DOHH2 (cell line): Measurements from ENCODE around the gene GCNA.

Source experiments
- CTCF ChIP-seq: fragments of 200-600 bp; sonication (generic); IDR thresholded peaks from one replicate; pipeline ENCODE4 v1.5.1; 2014; ENCODE audit warnings: antibody characterized with exemption, mild to moderate bottlenecking, low read depth, low read length; ENCODE audit not compliant: poor library complexity, severe bottlenecking
- EZH2phosphoT487 ChIP-seq: fragments of 200-600 bp; sonication (generic); IDR thresholded peaks from 2 replicates; pipeline ENCODE4 v1.6.1; 2017; ENCODE audit warnings: borderline replicate concordance, mild to moderate bottlenecking, antibody characterized with exemption, low read length, moderate library complexity, mixed read lengths

DNA sequence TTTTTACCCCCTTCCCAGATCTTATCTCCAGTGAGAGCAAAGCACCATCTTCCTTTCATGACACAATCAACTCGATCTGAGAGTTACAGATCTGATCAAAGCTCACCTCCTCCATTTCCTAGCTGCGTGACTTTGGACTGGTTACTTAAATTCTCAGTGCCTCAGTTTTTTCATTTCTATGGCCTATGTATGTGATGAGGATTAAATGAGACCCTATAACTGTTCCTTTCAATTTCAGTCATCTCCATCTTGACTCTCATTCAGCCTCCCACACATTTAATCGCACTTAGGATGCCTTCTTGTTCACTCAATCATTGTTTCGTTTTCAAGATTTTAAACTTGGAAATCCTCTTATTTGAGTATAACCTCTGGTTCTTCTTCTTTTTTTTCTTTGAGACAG lies 60.2 kb downstream of the GCNA start:
- no peak for TF ChIP-seq CTCF
- TF ChIP-seq EZH2phosphoT487 = no peak
